CD14-positive monocyte (primary cell): ENCODE data around the gene CDC25B. TPM values are rescaled to one million over a fixed set of nuclear protein-coding genes. Genes with fewer than 3 reads are reported as not detected.

Experiments used
- DNase-seq, 3 donors: peaks; one replicate each; pipeline ENCODE4 v3.0.0-alpha.2; 2011 to 2022
- H2AFZ ChIP-seq: 2 replicates; pipeline ENCODE4 v1.6.0; 2012; ENCODE audit warnings: mild to moderate bottlenecking, low read depth, low read length, inconsistent platforms; ENCODE audit not compliant: insufficient read depth, poor library complexity, severe bottlenecking
- H3K27ac ChIP-seq, 2 donors: 1 replicate in 1 of 2; 2 replicates in 1 of 2; pipeline ENCODE4 v1.5.1; 2012 to 2013; ENCODE audit warnings: low read length in 2 of 2, control low read depth in 1 of 2, inconsistent platforms in 1 of 2, low read depth in 1 of 2, mild to moderate bottlenecking in 1 of 2
- H3K27me3 ChIP-seq, 2 donors: one replicate each; pipeline versions ENCODE4 v1.6.0 to v1.6.1; 2011 to 2013; ENCODE audit warnings: low read length in 2 of 2; ENCODE audit not compliant: control insufficient read depth in 2 of 2, insufficient read depth in 2 of 2
- H3K36me3 ChIP-seq, 2 donors: replicated peaks in 1 of 2; 1 replicate in 1 of 2; 2 replicates in 1 of 2; pipeline versions ENCODE4 v1.5.1 to v1.6.1; 2012 to 2013; ENCODE audit warnings: low read length in 2 of 2, control low read depth in 1 of 2, inconsistent platforms in 1 of 2, mild to moderate bottlenecking in 1 of 2; ENCODE audit not compliant: insufficient read depth in 2 of 2, control insufficient read depth in 1 of 2
- H3K4me1 ChIP-seq, 2 donors: 1 replicate in 1 of 2; 2 replicates in 1 of 2; pipeline versions ENCODE4 v1.5.1 to v1.6.1; 2012 to 2013; ENCODE audit warnings: low read length in 2 of 2, control low read depth in 1 of 2, inconsistent platforms in 1 of 2, mild to moderate bottlenecking in 1 of 2, moderate library complexity in 1 of 2; ENCODE audit not compliant: insufficient read depth in 2 of 2, control insufficient read depth in 1 of 2
- H3K4me2 ChIP-seq: replicated peaks from 2 replicates; pipeline ENCODE3; 2012; ENCODE audit warnings: low read length, moderate library complexity, mild to moderate bottlenecking; ENCODE audit not compliant: poor library complexity, severe bottlenecking; ENCODE audit errors: extremely low read depth
- H3K4me3 ChIP-seq, 3 experiments: fragments of 200-600 bp in 1 of 3; sonication (generic) in 1 of 3; replicated peaks in 1 of 3; 1 replicate in 2 of 3; 2 replicates in 1 of 3; pipeline ENCODE4 v1.5.1; 2011 to 2013; ENCODE audit warnings: low read length in 3 of 3, mild to moderate bottlenecking in 3 of 3, control low read depth in 2 of 3, low read depth in 2 of 3, inconsistent platforms in 1 of 3, moderate library complexity in 1 of 3
- H3K79me2 ChIP-seq: 2 replicates; pipeline ENCODE4 v1.6.0; 2012; ENCODE audit warnings: mild to moderate bottlenecking, control low read depth, inconsistent platforms, low read length, moderate library complexity; ENCODE audit not compliant: insufficient read depth
- H3K9ac ChIP-seq: 2 replicates; pipeline ENCODE4 v1.6.0; 2017; ENCODE audit warnings: low read length, mild to moderate bottlenecking; ENCODE audit not compliant: insufficient read depth, poor library complexity, severe bottlenecking
- H3K9me3 ChIP-seq, 2 donors: replicated peaks in 1 of 2; 1 replicate in 1 of 2; 2 replicates in 1 of 2; pipeline versions ENCODE4 v1.5.1 to v1.6.1; 2012 to 2013; ENCODE audit warnings: low read length in 2 of 2, control low read depth in 1 of 2; ENCODE audit not compliant: control insufficient read depth in 1 of 2, insufficient read depth in 1 of 2
- H4K20me1 ChIP-seq: 2 replicates; pipeline ENCODE4 v1.6.0; 2012; ENCODE audit warnings: mild to moderate bottlenecking, low read length, control low read depth, moderate library complexity; ENCODE audit not compliant: insufficient read depth
- H3K27ac Mint-ChIP-seq, 7 donors: one replicate each; pipeline ENCODE4 v1.8.0; 2020; ENCODE audit warnings: mild to moderate bottlenecking in 7 of 7, mixed read lengths in 7 of 7, moderate library complexity in 6 of 7, inconsistent platforms in 2 of 7
- H3K27me3 Mint-ChIP-seq, 3 donors: one replicate each; pipeline ENCODE4 v1.8.0; 2021 to 2022; ENCODE audit warnings: low read depth in 3 of 3, mild to moderate bottlenecking in 3 of 3, mixed read lengths in 3 of 3, moderate library complexity in 3 of 3, inconsistent platforms in 1 of 3
- H3K36me3 Mint-ChIP-seq, 2 donors: one replicate each; pipeline ENCODE4 v1.8.0; 2020; ENCODE audit warnings: mixed read lengths in 2 of 2, inconsistent platforms in 1 of 2, mild to moderate bottlenecking in 1 of 2
- H3K4me1 Mint-ChIP-seq: one replicate; pipeline ENCODE4 v1.8.0; 2020; ENCODE audit warnings: mild to moderate bottlenecking, mixed read lengths
- H3K4me3 Mint-ChIP-seq, 2 donors: one replicate each; pipeline ENCODE4 v1.8.0; 2020; ENCODE audit warnings: mild to moderate bottlenecking in 2 of 2, mixed read lengths in 2 of 2, moderate library complexity in 1 of 2
- H3K9me3 Mint-ChIP-seq, 7 donors: one replicate each; pipeline ENCODE4 v1.8.0; 2020 to 2022; ENCODE audit warnings: mixed read lengths in 7 of 7, mild to moderate bottlenecking in 6 of 7, moderate library complexity in 6 of 7, inconsistent platforms in 2 of 7
- CTCF ChIP-seq: fragments of 200-600 bp; IDR thresholded peaks from one replicate; pipeline ENCODE4 v1.8.0; 2022; ENCODE audit warnings: antibody characterized with exemption, mild to moderate bottlenecking
- WGBS: methylation state at CpG from one replicate; pipeline ENCODE4 v1.1.5; 2013; ENCODE audit warnings: missing lambda C conversion rate; ENCODE audit not compliant: insufficient coverage; 5-methylcytosine and 5-hydroxymethylcytosine counted together
- intact Hi-C, 2 donors: fragments of 100-400 bp; cut with micrococcal nuclease; formaldehyde crosslinking; loops; one replicate each; pipeline versions ENCODE4 v1.15.0 to v1.15.1; 2023
- polyA plus RNA-seq, 3 donors: library from polyadenylated mRNA; depleted of rRNA in 1 of 3; unstranded in 2 of 3; stranded (reverse) in 1 of 3; fragments of 300-500 nt in 2 of 3; fragments of >200 nt in 1 of 3; fragmentation: Illumina TruSeq in 2 of 3; gene quantifications; 1 replicate in 2 of 3; 2 replicates in 1 of 3; pipeline ENCODE4 v1.2.3, GENCODE V29; 2012 to 2021

CDC25B gene
- polyA plus RNA-seq, 3 donors = 3.6 to 35.6 (median 4.0) TPM

- no peaks in the 10 kb centered on the region for H3K9me3 Mint-ChIP-seq
- no peak for TF ChIP-seq CTCF
- WGBS = 90% methylated on average over 7 of the region's 19 CpGs
- Histone ChIP-seq H3K4me2 (peak overlapping the region; percentile 90), H3K4me1 (peaks cover 34 to 54% of the 10 kb centered on the region in 2 donors), H3K9ac (no peak overlapping the region), H3K79me2 (peaks cover 45% of the 10 kb centered on the region), H3K36me3 (peaks cover 10 to 38% of the 10 kb centered on the region in 2 donors), H3K9me3 (no peaks in the 10 kb centered on the region), H4K20me1 (peaks cover 5% of the 10 kb centered on the region), H3K4me3 (no peak overlapping the region), H3K27ac (no peak overlapping the region), H3K27me3 (no peaks in the 10 kb centered on the region), H2AFZ (no peak overlapping the region)
- peaks cover 20 to 33% of the 10 kb centered on the region in 2 donors for H3K36me3 Mint-ChIP-seq
- H3K27me3 Mint-ChIP-seq = peaks cover 0 to 6% (median 0%) of the 10 kb centered on the region in 3 donors
- peak overlapping the region in 1 of 2 donors; percentile 73 for H3K4me3 Mint-ChIP-seq
- DNase-seq = peak in 1 of 3 donors; percentile 13
- intact Hi-C loops = no loop called here
- peak overlapping the region in 3 of 7 donors; percentile 58 to 74 (median 72) for H3K27ac Mint-ChIP-seq
- H3K4me1 Mint-ChIP-seq = peaks cover 43% of the 10 kb centered on the region
Observed at GRCh38 chr20:3797592-3798372, 1.7 kb downstream of the CDC25B start.

GRCh38 chr20:3798373-3798768, 2.3 kb downstream of the CDC25B start:
- Histone ChIP-seq H3K79me2 (peaks cover 45% of the 10 kb centered on the region), H3K27me3 (no peaks in the 10 kb centered on the region), H3K9me3 (no peaks in the 10 kb centered on the region), H4K20me1 (peaks cover 5% of the 10 kb centered on the region), H3K27ac (no peak overlapping the region), H3K36me3 (peaks cover 10 to 44% of the 10 kb centered on the region in 2 donors), H3K4me3 (no peak overlapping the region), H3K4me1 (peaks cover 40 to 60% of the 10 kb centered on the region in 2 donors), H3K9ac (no peak overlapping the region), H3K4me2 (no peak overlapping the region), H2AFZ (no peak overlapping the region)
- Mint-ChIP-seq H3K4me1 (peaks cover 49% of the 10 kb centered on the region), H3K4me3 (no peak overlapping the region), H3K36me3 (peaks cover 24 to 36% of the 10 kb centered on the region in 2 donors), H3K9me3 (no peaks in the 10 kb centered on the region), H3K27ac (peak overlapping the region in 2 of 7 donors; percentile 55 to 72), H3K27me3 (peaks cover 0 to 6% (median 0%) of the 10 kb centered on the region in 3 donors)
- intact Hi-C loops = no loop called here
- TF ChIP-seq CTCF = no peak
- no peak for DNase-seq
- WGBS = 100% methylated on average over 2 of the region's 5 CpGs
